B cell (primary cell): ENCODE measurements around the gene PLIN5. TPM values are rescaled to one million over a fixed set of nuclear protein-coding genes. Genes with fewer than 3 reads are reported as not detected.

Experiments
- ATAC-seq: fragments of 200-7000 bp; cut with Tn5 transposase; one replicate; pipeline ENCODE4 v1.10.0; 2021; ENCODE audit warnings: low read depth, mild to moderate bottlenecking, moderate number of reproducible peaks, moderate library complexity
- CTCF ChIA-PET: fragments of 350-600 bp; sonication (Branson Sonifier 250); formaldehyde crosslinking; loops from one replicate; lab custom pipeline; 2021; ENCODE audit warnings: antibody characterized with exemption, inconsistent platforms; lab: Charles Lee
- POLR2A ChIA-PET: fragments of 350-600 bp; sonication (Branson Sonifier 250); formaldehyde crosslinking; loops from one replicate; lab custom pipeline; 2021; ENCODE audit warnings: antibody characterized with exemption; lab: Charles Lee
- DNase-seq: peaks from one replicate; pipeline ENCODE4 v3.0.0; 2013
- H2AFZ ChIP-seq: 2 replicates; pipeline ENCODE4 v1.6.1; 2012; ENCODE audit warnings: mild to moderate bottlenecking, low read depth, low read length; ENCODE audit not compliant: insufficient read depth, poor library complexity, severe bottlenecking
- H3K27ac ChIP-seq, 2 donors: 1 replicate in 1 of 2; 2 replicates in 1 of 2; pipeline ENCODE4 v1.5.1; 2012 to 2013; ENCODE audit warnings: low read length in 2 of 2, mild to moderate bottlenecking in 2 of 2, moderate library complexity in 1 of 2
- H3K27me3 ChIP-seq, 4 experiments: fragments of 200-600 bp in 1 of 4; sonication (generic) in 1 of 4; replicated peaks in 1 of 4; 1 replicate in 2 of 4; 2 replicates in 2 of 4; pipeline versions ENCODE4 v1.6.1 to v1.7.0; 2013 to 2016; ENCODE audit warnings: low read length in 3 of 4, mild to moderate bottlenecking in 2 of 4, mixed read lengths in 1 of 4, moderate library complexity in 1 of 4; ENCODE audit not compliant: insufficient read depth in 4 of 4, control insufficient read depth in 3 of 4; ENCODE audit errors: control extremely low read depth in 1 of 4
- H3K36me3 ChIP-seq, 2 experiments: replicated peaks in 1 of 2; 1 replicate in 1 of 2; 2 replicates in 1 of 2; pipeline versions ENCODE4 v1.6.1 to v1.7.1; 2013; ENCODE audit warnings: low read length in 1 of 2; ENCODE audit not compliant: insufficient read depth in 2 of 2, control insufficient read depth in 1 of 2; ENCODE audit errors: control extremely low read depth in 1 of 2, extremely low read depth in 1 of 2
- H3K4me1 ChIP-seq, 2 donors: fragments of 200-600 bp in 1 of 2; sonication (generic) in 1 of 2; 1 replicate in 1 of 2; 2 replicates in 1 of 2; pipeline versions ENCODE4 v1.5.1 to v1.6.1; 2013 to 2017; ENCODE audit warnings: low read length in 2 of 2; ENCODE audit not compliant: control insufficient read depth in 2 of 2, insufficient read depth in 2 of 2
- H3K4me2 ChIP-seq: replicated peaks from 2 replicates; pipeline ENCODE3; 2012; ENCODE audit warnings: mild to moderate bottlenecking, low read depth, low read length; ENCODE audit not compliant: poor library complexity, severe bottlenecking
- H3K4me3 ChIP-seq, 5 experiments: fragments of 200-600 bp in 1 of 5; sonication (generic) in 1 of 5; 1 replicate in 3 of 5; 2 replicates in 2 of 5; pipeline versions ENCODE4 v1.5.1 to v1.7.0; 2011 to 2016; ENCODE audit warnings: low read length in 4 of 5, mild to moderate bottlenecking in 4 of 5, low read depth in 2 of 5, control low read depth in 1 of 5, moderate library complexity in 1 of 5; ENCODE audit not compliant: insufficient read depth in 1 of 5; ENCODE audit errors: control extremely low read depth in 1 of 5, extremely low read depth in 1 of 5
- H3K79me2 ChIP-seq: fragments of 200-600 bp; sonication (generic); one replicate; pipeline ENCODE4 v1.6.0; 2016; ENCODE audit warnings: low read length; ENCODE audit not compliant: control insufficient read depth, insufficient read depth
- H3K9ac ChIP-seq: fragments of 200-600 bp; sonication (generic); 2 replicates; pipeline ENCODE4 v1.6.1; 2017; ENCODE audit warnings: mild to moderate bottlenecking, low read length, moderate library complexity
- H3K9me3 ChIP-seq, 3 donors: one replicate each; pipeline versions ENCODE4 v1.6.1 to v1.7.1; 2013; ENCODE audit warnings: low read length in 2 of 3; ENCODE audit not compliant: control insufficient read depth in 2 of 3, insufficient read depth in 1 of 3; ENCODE audit errors: control extremely low read depth in 1 of 3
- H4K20me1 ChIP-seq: 2 replicates; pipeline ENCODE4 v1.6.0; 2012; ENCODE audit warnings: mild to moderate bottlenecking, low read length; ENCODE audit not compliant: insufficient read depth, control insufficient read depth, poor library complexity, severe bottlenecking
- H3K27ac Mint-ChIP-seq: one replicate; pipeline ENCODE4 v1.8.0; 2021; ENCODE audit warnings: mixed read lengths
- H3K27me3 Mint-ChIP-seq: one replicate; pipeline ENCODE4 v1.8.0; 2021; ENCODE audit warnings: mixed read lengths
- H3K4me1 Mint-ChIP-seq: one replicate; pipeline ENCODE4 v1.8.0; 2021; ENCODE audit warnings: mixed read lengths
- H3K4me3 Mint-ChIP-seq: one replicate; pipeline ENCODE4 v1.8.0; 2021; ENCODE audit warnings: mixed read lengths
- H3K9me3 Mint-ChIP-seq: one replicate; pipeline ENCODE4 v1.8.0; 2022; ENCODE audit warnings: mixed read lengths; ENCODE audit not compliant: insufficient read depth
- EZH2 ChIP-seq: IDR thresholded peaks from 2 replicates; pipeline ENCODE4 v1.6.1; 2012; ENCODE audit warnings: borderline replicate concordance, low read depth, mild to moderate bottlenecking, moderate library complexity, low read length; ENCODE audit not compliant: insufficient read depth, poor library complexity, severe bottlenecking
- WGBS: methylation state at CpG from one replicate; pipeline ENCODE4 v1.1.5; 2013; ENCODE audit warnings: missing lambda C conversion rate; ENCODE audit not compliant: insufficient coverage; 5-methylcytosine and 5-hydroxymethylcytosine counted together
- intact Hi-C: fragments of 100-400 bp; cut with micrococcal nuclease; formaldehyde crosslinking; loops from one replicate; pipeline ENCODE4 v1.10.0; 2022
- polyA plus RNA-seq: library from polyadenylated mRNA; depleted of rRNA; stranded (reverse); fragments of >200 nt; gene quantifications from 2 replicates; pipeline ENCODE4 v1.2.3, GENCODE V29; 2012
- total RNA-seq, 2 donors: library from RNA; stranded (reverse); fragments of 120-200 nt in 1 of 2; gene quantifications; 1 replicate in 1 of 2; 2 replicates in 1 of 2; pipeline versions ENCODE4 v1.2.3 to v1.2.4, GENCODE V29; 2013 to 2022
- TF ChIP-seq, protein P1 (sequence below): fragments of 200-600 bp; IDR thresholded peaks from one replicate; pipeline ENCODE4 v1.8.0; 2022; ENCODE audit warnings: antibody characterized with exemption, mild to moderate bottlenecking

PLIN5 gene
- total and polyA plus RNA-seq, 2 donors (not counting 1 experiment from before 2014, with no cell fraction given) = 0.15 to 0.27 TPM

DNA sequence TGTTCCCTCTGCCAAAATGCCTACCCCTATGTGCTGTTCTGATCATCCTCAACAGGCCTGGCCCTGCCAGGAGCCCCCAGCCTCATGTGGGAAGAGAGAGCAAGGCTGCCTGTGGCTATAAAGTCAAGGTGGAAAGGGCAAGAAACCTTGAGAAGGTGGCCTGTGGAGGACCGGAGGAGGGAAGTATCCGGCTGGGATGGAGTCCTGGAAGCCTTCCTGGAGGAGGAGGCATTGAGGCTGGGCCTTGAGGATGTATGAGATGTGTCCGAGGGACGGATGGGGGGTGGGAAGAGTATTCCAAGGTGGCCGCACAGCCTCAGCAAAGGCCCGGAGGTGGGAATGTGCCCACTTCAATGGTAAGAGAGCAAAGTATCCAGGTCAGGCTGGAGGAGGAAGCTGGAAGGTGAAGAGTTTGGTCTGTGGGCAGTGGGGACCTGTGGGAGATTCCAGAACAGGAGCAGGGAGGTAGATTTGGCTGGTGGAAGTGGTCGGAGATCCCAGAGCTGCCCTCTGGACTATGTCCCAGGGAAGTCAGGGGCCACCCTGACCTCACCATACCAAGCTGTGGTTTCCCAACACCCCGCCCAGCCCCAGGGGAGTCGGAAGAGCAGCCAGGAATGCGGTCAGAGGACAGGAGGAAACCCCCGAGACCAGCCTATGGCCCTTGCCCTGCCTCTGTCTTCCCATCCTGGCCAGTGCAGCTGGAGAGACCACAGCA is 13.7 kb downstream of the PLIN5 start:
- no peak overlapping the region for H3K4me2 ChIP-seq

More for the DNA sequence above, 13.7 kb downstream of the PLIN5 start:
- ChIA-PET CTCF (interaction anchor here (1.0 to 7.0 kb wide), 2 partner anchors 13 to 252 kb away, joined by 3 to 89 read pairs; partner anchors contain the start of gene PLIN5), POLR2A (interaction anchor here (0.6 kb wide), 1 partner anchor 36 kb away, joined by 5 read pairs; no protein-coding TSS in a partner anchor)
- Histone ChIP-seq H2AFZ (no peak overlapping the region), H4K20me1 (no peaks in the 10 kb centered on the region), H3K4me3 (no peak overlapping the region), H3K27me3 (peaks cover 0 to 2% (median 0%) of the 10 kb centered on the region in 4 experiments), H3K9me3 (peaks cover 0 to 14% (median 0%) of the 10 kb centered on the region in 3 donors), H3K36me3 (no peaks in the 10 kb centered on the region), H3K27ac (no peak overlapping the region), H3K4me1 (no peaks in the 10 kb centered on the region), H3K79me2 (no peaks in the 10 kb centered on the region), H3K9ac (no peak overlapping the region)
- no peak for ATAC-seq
- Mint-ChIP-seq H3K9me3 (no peaks in the 10 kb centered on the region), H3K27ac (no peak overlapping the region), H3K4me1 (no peaks in the 10 kb centered on the region), H3K27me3 (peaks cover 7% of the 10 kb centered on the region), H3K4me3 (no peak overlapping the region)
- no peak for TF ChIP-seq EZH2
- TF ChIP-seq, protein P1, sequence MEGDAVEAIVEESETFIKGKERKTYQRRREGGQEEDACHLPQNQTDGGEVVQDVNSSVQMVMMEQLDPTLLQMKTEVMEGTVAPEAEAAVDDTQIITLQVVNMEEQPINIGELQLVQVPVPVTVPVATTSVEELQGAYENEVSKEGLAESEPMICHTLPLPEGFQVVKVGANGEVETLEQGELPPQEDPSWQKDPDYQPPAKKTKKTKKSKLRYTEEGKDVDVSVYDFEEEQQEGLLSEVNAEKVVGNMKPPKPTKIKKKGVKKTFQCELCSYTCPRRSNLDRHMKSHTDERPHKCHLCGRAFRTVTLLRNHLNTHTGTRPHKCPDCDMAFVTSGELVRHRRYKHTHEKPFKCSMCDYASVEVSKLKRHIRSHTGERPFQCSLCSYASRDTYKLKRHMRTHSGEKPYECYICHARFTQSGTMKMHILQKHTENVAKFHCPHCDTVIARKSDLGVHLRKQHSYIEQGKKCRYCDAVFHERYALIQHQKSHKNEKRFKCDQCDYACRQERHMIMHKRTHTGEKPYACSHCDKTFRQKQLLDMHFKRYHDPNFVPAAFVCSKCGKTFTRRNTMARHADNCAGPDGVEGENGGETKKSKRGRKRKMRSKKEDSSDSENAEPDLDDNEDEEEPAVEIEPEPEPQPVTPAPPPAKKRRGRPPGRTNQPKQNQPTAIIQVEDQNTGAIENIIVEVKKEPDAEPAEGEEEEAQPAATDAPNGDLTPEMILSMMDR = no peak
- DNase-seq = no peak
- 90% methylated on average over 11 of the region's 11 CpGs for WGBS
- intact Hi-C loops = no loop called here
